ENCODE measurements around the gene SI.

DNA sequence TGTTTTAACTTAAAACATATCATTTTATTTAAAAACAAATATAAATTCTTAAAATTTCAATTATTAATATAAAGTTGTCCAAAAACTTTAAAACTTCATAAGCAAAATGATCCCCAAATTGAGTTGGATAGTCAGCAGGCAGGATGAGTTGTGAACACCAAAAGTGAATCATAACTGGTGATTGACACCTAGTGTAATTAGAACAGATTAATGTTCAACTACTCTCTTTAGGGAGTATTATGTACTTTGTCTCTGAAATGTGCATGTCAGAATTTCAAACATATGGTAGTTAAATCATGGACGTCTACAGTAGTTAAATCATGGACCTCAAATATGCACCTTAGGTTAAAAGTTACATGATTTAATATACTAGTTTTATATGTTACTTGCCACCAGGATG lies 2.9 kb upstream of the SI start:
- no peak for TF ChIP-seq CTCF (IDR thresholded peaks at IDR 0.05)
- TF ChIP-seq POLR2A (IDR thresholded peaks at IDR 0.05): no peak

All from ovary (tissue), 3 donors.